Hypothalamus (tissue), 51 donors: ENCODE data around the gene ZNF286A.
"Not testable (repeated sequence)": the region's sequence is repeated elsewhere in the genome, so short reads cannot be mapped to it uniquely, and the experiment has no call there.

Experiments used
- DNase-seq, 51 donors: peaks; one replicate each; lab custom pipeline; 2025; lab: John Stamatoyannopoulos, UW

Gene ZNF286A

GRCh38 chr17:15687494-15687893, 12.1 kb upstream of the ZNF286A start:
- not testable (repeated sequence) for DNase-seq

- not testable (repeated sequence) for DNase-seq
Measured at GRCh38 chr17:15698967-15699366, 585 bp upstream of the ZNF286A start.

GRCh38 chr17:15699937-15700336, 385 bp downstream of the ZNF286A start:
- not testable (repeated sequence) for DNase-seq

GRCh38 chr17:15704239-15704638, 4.7 kb downstream of the ZNF286A start:
- DNase-seq, result not testable (repeated sequence)

GRCh38 chr17:15704813-15705212, 5.3 kb downstream of the ZNF286A start:
- not testable (repeated sequence) for DNase-seq

GRCh38 chr17:15708879-15709278, 9.3 kb downstream of the ZNF286A start:
- DNase-seq, result not testable (repeated sequence)

- DNase-seq, result not testable (repeated sequence)
Measured at GRCh38 chr17:15716601-15717563, 17.3 kb downstream of the ZNF286A start.

GRCh38 chr17:15730535-15730934, 31.0 kb downstream of the ZNF286A start:
- DNase-seq, result not testable (repeated sequence)

- DNase-seq, result not testable (repeated sequence)
Measured at GRCh38 chr17:15731900-15732299, 32.3 kb downstream of the ZNF286A start, which contains the start of gene TBC1D26. Gene TBC1D26, plus strand, starts transcription at chr17:15732283. Its CDS starts 3,066 bp downstream, at chr17:15735349.

GRCh38 chr17:15733174-15733789, 33.7 kb downstream of the ZNF286A start:
- not testable (repeated sequence) for DNase-seq

- DNase-seq, result not testable (repeated sequence)
Measured at GRCh38 chr17:15736578-15736977, 37.0 kb downstream of the ZNF286A start.

- DNase-seq, result no peak
Measured at GRCh38 chr17:15738066-15738465, 38.5 kb downstream of the ZNF286A start.

GRCh38 chr17:15739259-15739658, 39.7 kb downstream of the ZNF286A start:
- not testable (repeated sequence) for DNase-seq

GRCh38 chr17:15740041-15740440, 40.5 kb downstream of the ZNF286A start:
- not testable (repeated sequence) for DNase-seq

- no peak for DNase-seq
Measured at GRCh38 chr17:15740570-15741120, 41.1 kb downstream of the ZNF286A start.

GRCh38 chr17:15741624-15742023, 42.1 kb downstream of the ZNF286A start:
- no peak for DNase-seq

GRCh38 chr17:15742051-15742795, 42.7 kb downstream of the ZNF286A start:
- DNase-seq, result no peak

GRCh38 chr17:15742921-15743320, 43.4 kb downstream of the ZNF286A start:
- DNase-seq, result no peak

GRCh38 chr17:15744074-15744676, 44.6 kb downstream of the ZNF286A start:
- no peak for DNase-seq

- DNase-seq, result no peak
Measured at GRCh38 chr17:15744885-15745284, 45.3 kb downstream of the ZNF286A start.
